SU-DHL-6 (cell line): ENCODE measurements around the gene PKHD1.

Source experiments
- H2AFZ ChIP-seq: fragments of 200-600 bp; sonication (generic); 2 replicates; pipeline ENCODE4 v1.6.1; 2014; ENCODE audit warnings: low read depth, mild to moderate bottlenecking, moderate library complexity, mixed read lengths, antibody characterized with exemption, low read length; ENCODE audit not compliant: severe bottlenecking
- H3F3A ChIP-seq: fragments of 200-600 bp; shearing (Covaris generic); 2 replicates; pipeline ENCODE4 v1.6.0; 2016; ENCODE audit warnings: antibody characterized with exemption, mild to moderate bottlenecking; ENCODE audit not compliant: insufficient read depth
- H3K27ac ChIP-seq: fragments of 200-600 bp; sonication (generic); 2 replicates; pipeline ENCODE4 v1.5.1; 2016; ENCODE audit warnings: low read depth, mild to moderate bottlenecking, low read length, moderate library complexity, mixed read lengths
- H3K27me3 ChIP-seq: fragments of 200-600 bp; sonication (generic), shearing (Covaris generic); 2 replicates; pipeline ENCODE4 v1.6.0; 2014; ENCODE audit warnings: mild to moderate bottlenecking, low read length
- H3K36me3 ChIP-seq: fragments of 200-600 bp; sonication (generic); 2 replicates; pipeline ENCODE4 v1.6.1; 2014; ENCODE audit warnings: mild to moderate bottlenecking, low read length, mixed read lengths
- H3K4me2 ChIP-seq: fragments of 300-600, 200-600 bp; shearing (Covaris generic), sonication (generic); 2 replicates; pipeline ENCODE4 v1.6.0; 2014; ENCODE audit warnings: low read length, low read depth, mild to moderate bottlenecking; ENCODE audit not compliant: poor library complexity, severe bottlenecking
- H3K4me3 ChIP-seq: fragments of 200-600 bp; sonication (generic); 2 replicates; pipeline ENCODE4 v1.5.1; 2014; ENCODE audit warnings: antibody characterized with exemption, low read length, mild to moderate bottlenecking, mixed read lengths; ENCODE audit not compliant: insufficient read depth, poor library complexity, severe bottlenecking
- H3K79me2 ChIP-seq: fragments of 200-600 bp; sonication (generic); 2 replicates; pipeline ENCODE4 v1.6.1; 2014; ENCODE audit warnings: mild to moderate bottlenecking, low read length, moderate library complexity; ENCODE audit not compliant: insufficient read depth
- H3K9ac ChIP-seq: fragments of 200-600 bp; sonication (generic); 2 replicates; pipeline ENCODE4 v1.7.0; 2014; ENCODE audit warnings: mild to moderate bottlenecking, low read length
- H3K9me2 ChIP-seq: fragments of 200-600 bp; sonication (generic); replicated peaks from 2 replicates; pipeline ENCODE4 v1.6.1; 2014; ENCODE audit warnings: low read length; ENCODE audit not compliant: insufficient read depth
- H3K9me3 ChIP-seq: fragments of 200-600 bp; sonication (generic); 2 replicates; pipeline ENCODE4 v1.6.1; 2014; ENCODE audit warnings: low read length, mixed read lengths; ENCODE audit not compliant: insufficient read depth
- H4K20me1 ChIP-seq: fragments of 200-600 bp; sonication (generic); 2 replicates; pipeline ENCODE4 v1.6.1; 2014; ENCODE audit warnings: low read depth, mild to moderate bottlenecking, antibody characterized with exemption, low read length, moderate library complexity, mixed read lengths
- CTCF ChIP-seq: fragments of 200-600 bp; sonication (generic); IDR thresholded peaks from one replicate; pipeline ENCODE4 v1.5.1; 2017; ENCODE audit warnings: antibody characterized with exemption, mild to moderate bottlenecking, low read length, moderate library complexity; ENCODE audit not compliant: insufficient read depth, poor library complexity, severe bottlenecking
- EZH2phosphoT487 ChIP-seq: fragments of 200-600 bp; sonication (generic), shearing (Covaris generic); conservative IDR thresholded peaks from 2 replicates; pipeline ENCODE4 v1.6.1; 2018; ENCODE audit warnings: mild to moderate bottlenecking, antibody characterized with exemption, low read length, moderate library complexity, mixed read lengths

Gene PKHD1

GRCh38 chr6:52117352-52117751 is 29.9 kb upstream of the PKHD1 start:
- Histone ChIP-seq H3K9me3 (no peaks in the 10 kb centered on the region), H3K79me2 (no peaks in the 10 kb centered on the region), H3K9me2 (no peaks in the 10 kb centered on the region), H3K9ac (no peak overlapping the region), H4K20me1 (no peaks in the 10 kb centered on the region), H3K27ac (no peak overlapping the region), H3K27me3 (no peaks in the 10 kb centered on the region), H3K36me3 (no peaks in the 10 kb centered on the region), H3K4me2 (no peak overlapping the region), H3K4me3 (no peak overlapping the region), H2AFZ (no peak overlapping the region), H3F3A (no peaks in the 10 kb centered on the region)
- no peak for TF ChIP-seq CTCF
- TF ChIP-seq EZH2phosphoT487, result no peak

- Histone ChIP-seq H3F3A (no peaks in the 10 kb centered on the region), H2AFZ (no peak overlapping the region), H4K20me1 (no peaks in the 10 kb centered on the region), H3K9me3 (no peaks in the 10 kb centered on the region; the same call in 1 of the 2 replicates), H3K27ac (no peak overlapping the region), H3K4me2 (no peak overlapping the region), H3K79me2 (no peaks in the 10 kb centered on the region), H3K27me3 (no peaks in the 10 kb centered on the region), H3K9ac (no peak overlapping the region), H3K36me3 (no peaks in the 10 kb centered on the region), H3K4me3 (no peak overlapping the region), H3K9me2 (no peaks in the 10 kb centered on the region)
- TF ChIP-seq CTCF (no peak), EZH2phosphoT487 (no peak)
Observed at GRCh38 chr6:52116605-52116948, 29.2 kb upstream of the PKHD1 start.

GRCh38 chr6:52115891-52116604 is 28.6 kb upstream of the PKHD1 start:
- H3K27ac ChIP-seq, result no peak overlapping the region
- H3K79me2 ChIP-seq, result no peaks in the 10 kb centered on the region
- no peak overlapping the region for H3K4me3 ChIP-seq
- no peak overlapping the region for H3K4me2 ChIP-seq
- no peak overlapping the region for H2AFZ ChIP-seq
- H4K20me1 ChIP-seq, result no peaks in the 10 kb centered on the region
- no peaks in the 10 kb centered on the region for H3K36me3 ChIP-seq
- TF ChIP-seq CTCF (no peak), EZH2phosphoT487 (no peak)
- no peaks in the 10 kb centered on the region for H3K27me3 ChIP-seq
- H3K9me3 ChIP-seq, result peaks cover 3% of the 10 kb centered on the region; the same call in 1 of the 2 replicates
- no peaks in the 10 kb centered on the region for H3F3A ChIP-seq
- no peak overlapping the region for H3K9ac ChIP-seq
- H3K9me2 ChIP-seq, result no peaks in the 10 kb centered on the region
